Right hindlimb (tissue), 1 donor: ENCODE data around the gene GNAZ.
"Not testable (repeated sequence)": the region's sequence is repeated elsewhere in the genome, so short reads cannot be mapped to it uniquely, and the experiment has no call there.

ENCODE experiments used
- DNase-seq: peaks from one replicate; pipeline ENCODE4 v3.0.0-alpha.2; 2018

Gene GNAZ

DNA sequence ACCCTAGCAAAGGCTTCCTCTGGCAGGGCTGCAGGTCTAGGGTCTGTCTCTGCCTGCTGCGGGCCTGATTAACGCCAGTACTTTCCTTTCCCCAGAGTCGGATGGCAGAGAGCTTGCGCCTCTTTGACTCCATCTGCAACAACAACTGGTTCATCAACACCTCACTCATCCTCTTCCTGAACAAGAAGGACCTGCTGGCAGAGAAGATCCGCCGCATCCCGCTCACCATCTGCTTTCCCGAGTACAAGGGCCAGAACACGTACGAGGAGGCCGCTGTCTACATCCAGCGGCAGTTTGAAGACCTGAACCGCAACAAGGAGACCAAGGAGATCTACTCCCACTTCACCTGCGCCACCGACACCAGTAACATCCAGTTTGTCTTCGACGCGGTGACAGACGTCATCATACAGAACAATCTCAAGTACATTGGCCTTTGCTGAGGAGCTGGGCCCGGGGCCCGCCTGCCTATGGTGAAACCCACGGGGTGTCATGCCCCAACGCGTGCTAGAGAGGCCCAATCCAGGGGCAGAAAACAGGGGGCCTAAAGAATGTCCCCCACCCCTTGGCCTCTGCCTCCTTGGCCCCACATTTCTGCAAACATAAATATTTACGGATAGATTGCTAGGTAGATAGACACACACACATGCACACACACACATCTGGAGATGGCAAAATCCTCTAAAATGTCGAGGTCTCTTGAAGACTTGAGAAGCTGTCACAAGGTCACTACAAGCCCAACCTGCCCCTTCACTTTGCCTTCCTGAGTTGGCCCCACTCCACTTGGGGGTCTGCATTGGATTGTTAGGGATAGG lies 52.9 kb downstream of the GNAZ start:
- no peak for DNase-seq

- no peak for DNase-seq
Observed at GRCh38 chr22:23123804-23124254, 53.5 kb downstream of the GNAZ start.

- no peak for DNase-seq
Observed at GRCh38 chr22:23124611-23125511, 54.5 kb downstream of the GNAZ start.

- no peak for DNase-seq
Observed at GRCh38 chr22:23125512-23126103, 55.3 kb downstream of the GNAZ start.

GRCh38 chr22:23126165-23127054 lies 56.1 kb downstream of the GNAZ start:
- DNase-seq: no peak

- DNase-seq: no peak
Observed at GRCh38 chr22:23127055-23127756, 56.9 kb downstream of the GNAZ start.

DNA sequence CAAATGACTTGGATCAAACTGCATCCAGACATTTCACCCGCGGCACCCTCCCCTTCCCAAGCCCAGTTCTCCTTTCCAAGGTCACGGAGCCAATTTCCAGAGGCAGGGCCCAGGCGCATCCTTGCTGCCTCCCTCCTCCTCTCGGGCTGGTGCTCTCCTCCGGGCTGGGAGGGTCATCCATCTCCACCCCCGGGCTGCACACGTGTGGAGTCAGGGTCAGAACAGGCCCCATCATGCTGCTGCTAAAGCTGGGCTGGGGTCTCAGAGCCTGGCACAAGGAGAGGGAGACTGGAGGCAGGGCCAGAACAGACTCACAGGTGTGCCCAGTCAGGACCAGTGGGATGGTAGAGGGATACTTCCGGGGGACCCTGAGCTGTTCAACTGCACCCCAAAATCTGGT lies 57.5 kb downstream of the GNAZ start:
- DNase-seq: no peak

DNA sequence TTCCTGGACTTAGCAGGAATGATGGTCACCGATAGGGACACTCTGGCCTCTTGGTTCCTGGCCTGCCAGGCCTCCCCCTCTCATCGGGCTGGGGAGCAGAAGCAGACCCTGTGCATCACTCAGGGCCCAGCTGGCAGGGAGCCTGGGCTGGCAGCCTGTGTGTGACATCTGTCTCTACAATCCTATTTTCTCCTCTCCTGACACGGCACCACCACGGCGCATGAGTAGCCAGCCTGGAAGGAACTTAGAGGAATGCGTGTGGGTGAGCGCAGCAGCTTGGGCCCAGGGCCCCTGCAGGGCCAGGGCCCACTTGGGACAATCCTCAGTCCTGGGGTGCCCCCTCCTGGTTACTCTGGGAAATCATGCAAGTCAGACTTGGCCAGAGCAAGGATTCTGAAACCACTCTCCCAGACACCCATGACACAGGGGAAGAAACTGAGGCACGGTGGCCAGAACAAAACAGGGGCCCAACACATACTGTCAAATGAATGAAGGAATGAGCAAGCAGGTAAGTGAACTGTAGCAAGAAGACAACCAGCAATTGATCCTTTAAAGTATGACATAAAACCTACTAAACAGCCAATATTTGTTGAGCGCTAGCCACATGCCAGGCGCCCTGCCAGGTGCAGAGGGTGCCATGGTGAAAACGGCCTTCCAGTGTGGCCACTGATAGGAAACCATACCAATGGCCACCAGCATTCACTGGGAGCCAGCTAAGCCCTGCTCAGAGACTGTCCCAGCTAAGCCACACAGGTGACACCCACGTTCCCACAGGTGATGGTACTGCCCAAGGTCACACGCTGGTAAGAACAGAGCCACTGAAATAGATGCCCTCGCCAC lies 58.2 kb downstream of the GNAZ start:
- DNase-seq: peak; percentile 85

GRCh38 chr22:23129149-23129548 lies 58.8 kb downstream of the GNAZ start:
- DNase-seq: no peak

GRCh38 chr22:23130697-23131096 lies 60.4 kb downstream of the GNAZ start:
- DNase-seq: no peak

- DNase-seq: no peak
Observed at GRCh38 chr22:23131931-23132330, 61.6 kb downstream of the GNAZ start.

DNA sequence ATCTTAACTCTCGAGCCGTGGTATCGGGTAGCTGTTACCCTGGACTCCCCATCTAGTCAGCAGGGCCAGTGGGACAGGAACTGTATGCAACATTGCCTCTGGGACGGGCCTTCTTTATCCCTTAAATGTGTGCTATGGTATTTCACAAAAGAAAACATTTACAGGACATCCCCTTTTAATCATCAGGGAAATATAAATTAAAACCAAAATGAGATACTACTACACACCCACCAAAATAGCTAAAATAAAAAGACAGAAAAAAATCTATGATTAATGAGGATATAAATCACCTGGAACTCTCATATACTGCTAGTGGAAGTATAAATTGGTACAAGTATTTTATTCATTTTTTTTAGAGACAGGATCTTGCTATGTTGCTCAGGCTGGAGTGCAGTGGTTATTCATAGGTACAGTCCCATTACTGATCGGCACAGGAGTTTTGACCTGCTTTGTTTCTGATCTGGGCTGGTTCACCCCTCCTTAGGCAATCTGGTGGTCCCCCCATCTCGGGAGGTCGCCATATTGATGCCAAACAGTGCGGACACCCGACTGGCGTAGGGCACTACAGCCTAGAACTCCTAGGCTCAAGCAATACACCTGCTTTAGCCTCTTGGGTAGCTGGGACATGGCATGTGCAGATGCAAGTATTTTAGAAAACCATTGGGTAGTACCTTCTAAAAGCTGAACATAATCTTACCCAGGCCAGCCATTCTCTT lies 62.2 kb downstream of the GNAZ start:
- no peak for DNase-seq

GRCh38 chr22:23133922-23134321 lies 63.6 kb downstream of the GNAZ start:
- DNase-seq: no peak

GRCh38 chr22:23136991-23137390 lies 66.7 kb downstream of the GNAZ start:
- DNase-seq: not testable (repeated sequence)

- DNase-seq: no peak
Observed at GRCh38 chr22:23137468-23137867, 67.1 kb downstream of the GNAZ start.

GRCh38 chr22:23137905-23138561 lies 67.7 kb downstream of the GNAZ start:
- DNase-seq: no peak

DNA sequence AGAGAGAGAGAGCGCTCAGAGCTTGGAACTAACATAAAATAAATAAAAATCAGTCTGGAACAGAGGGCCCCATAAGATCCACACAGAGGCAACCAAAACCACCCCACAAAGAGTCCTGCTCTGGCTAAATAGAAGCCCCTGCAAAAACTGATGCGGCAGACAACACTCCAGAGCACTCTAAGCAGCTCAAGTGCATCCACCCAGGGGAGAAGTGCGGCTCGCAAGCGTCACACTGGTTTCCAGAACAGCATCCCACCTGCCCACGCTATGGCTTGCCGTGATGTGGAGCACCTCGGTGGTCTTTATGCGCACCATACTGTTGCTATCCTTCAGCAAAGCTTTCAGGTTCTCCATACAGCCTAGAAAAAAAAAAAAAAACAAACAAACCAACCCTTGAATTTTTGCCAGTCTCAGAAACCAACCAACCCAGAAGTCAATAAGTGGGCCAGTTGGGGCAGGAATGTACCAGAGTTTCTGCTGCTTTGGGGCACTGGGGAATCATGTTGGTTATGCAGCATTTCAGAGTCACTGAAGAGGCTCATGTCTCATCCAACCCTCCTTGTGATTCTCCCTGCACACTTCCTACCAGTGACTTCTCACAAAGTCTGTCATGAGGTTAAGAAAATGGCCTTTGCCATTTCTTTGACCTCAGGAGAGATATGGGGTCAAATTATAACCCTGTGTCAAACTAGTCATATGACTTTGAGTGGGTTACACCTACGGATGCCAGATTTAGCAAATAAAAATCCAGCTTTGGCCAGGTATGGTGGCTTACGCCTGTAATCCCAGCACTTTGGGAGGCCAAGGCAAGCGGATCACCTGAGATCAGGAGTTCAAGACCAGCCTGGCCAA lies 68.5 kb downstream of the GNAZ start:
- no peak for DNase-seq

DNA sequence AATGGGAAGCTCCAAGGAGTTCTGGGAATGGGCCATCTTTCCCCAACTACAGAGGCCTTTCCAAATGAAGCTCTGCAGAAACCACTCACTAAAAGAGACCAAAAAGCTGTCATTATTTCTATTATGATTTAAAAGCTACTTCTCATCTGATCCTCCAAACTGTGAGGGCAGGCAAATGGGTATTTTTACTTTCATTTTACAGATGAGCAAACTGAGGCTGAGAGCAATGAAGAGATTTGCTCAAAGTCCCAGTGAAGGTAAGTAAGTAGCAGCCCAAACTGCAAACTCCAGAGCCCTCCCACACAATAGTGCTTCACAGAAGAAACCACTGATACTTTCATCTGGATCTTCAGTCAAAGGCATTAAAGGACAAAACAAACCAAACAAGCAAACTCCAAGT lies 70.1 kb downstream of the GNAZ start:
- no peak for DNase-seq
